AG04450 (cell line): Measurements from ENCODE around the gene CCDC68. TPM values are rescaled to one million over a fixed set of nuclear protein-coding genes. Genes with fewer than 3 reads are reported as not detected.

Experiments
- CTCF ChIA-PET: fragments of 300-600, 350-600 bp; formaldehyde crosslinking; extraction: SDS; loops from one replicate; lab custom pipeline; 2022; ENCODE audit warnings: antibody characterized with exemption, inconsistent platforms; lab: Charles Lee
- POLR2A ChIA-PET: fragments of 350-600 bp; formaldehyde crosslinking; extraction: SDS; loops from one replicate; lab custom pipeline; 2021; ENCODE audit warnings: antibody characterized with exemption, inconsistent platforms; lab: Yijun Ruan, JAX
- DNase-seq: peaks from one replicate; pipeline ENCODE4 v3.0.0-alpha.2; 2011; ENCODE audit warnings: low read depth, low spot score
- H3K27ac ChIP-seq: one replicate; pipeline ENCODE4 v1.5.1; 2012; ENCODE audit warnings: low read depth, low read length, control low read depth
- H3K27me3 ChIP-seq: one replicate; pipeline ENCODE4 v1.6.0; 2012; ENCODE audit warnings: low read length; ENCODE audit not compliant: control insufficient read depth, insufficient read depth
- H3K4me3 ChIP-seq: 2 replicates; pipeline ENCODE4 v1.5.1; 2011; ENCODE audit warnings: mild to moderate bottlenecking, low read depth, low read length, control low read depth
- H3K9me3 ChIP-seq: 2 replicates; pipeline ENCODE4 v1.5.1; 2012; ENCODE audit warnings: low read length; ENCODE audit not compliant: control insufficient read depth, insufficient read depth
- CTCF ChIP-seq: IDR thresholded peaks from 2 replicates; pipeline ENCODE4 v1.5.1; 2011; ENCODE audit warnings: low read depth, low read length, control low read depth, inconsistent platforms
- polyA plus RNA-seq: library from polyadenylated mRNA; depleted of rRNA; stranded (reverse); fragments of >200 nt; gene quantifications from 2 replicates; pipeline ENCODE4 v1.2.3, GENCODE V29; 2011

Gene CCDC68
- polyA plus RNA-seq, 1 experiment: 9.5 TPM

GRCh38 chr18:54918060-54918459 is 41.2 kb downstream of the CCDC68 start:
- CTCF ChIA-PET: no interaction called here
- no peaks in the 10 kb centered on the region for H3K9me3 ChIP-seq
- no peak overlapping the region for H3K27ac ChIP-seq
- H3K27me3 ChIP-seq: no peaks in the 10 kb centered on the region
- POLR2A ChIA-PET: no interaction called here
- no peak for TF ChIP-seq CTCF
- no peak overlapping the region for H3K4me3 ChIP-seq
- no peak for DNase-seq

GRCh38 chr18:54916507-54916906 is 42.8 kb downstream of the CCDC68 start:
- no peak for DNase-seq
- H3K27me3 ChIP-seq: no peaks in the 10 kb centered on the region
- ChIA-PET POLR2A (no interaction called here), CTCF (no interaction called here)
- H3K9me3 ChIP-seq: no peaks in the 10 kb centered on the region
- H3K4me3 ChIP-seq: no peak overlapping the region
- TF ChIP-seq CTCF: no peak
- no peak overlapping the region for H3K27ac ChIP-seq

DNA sequence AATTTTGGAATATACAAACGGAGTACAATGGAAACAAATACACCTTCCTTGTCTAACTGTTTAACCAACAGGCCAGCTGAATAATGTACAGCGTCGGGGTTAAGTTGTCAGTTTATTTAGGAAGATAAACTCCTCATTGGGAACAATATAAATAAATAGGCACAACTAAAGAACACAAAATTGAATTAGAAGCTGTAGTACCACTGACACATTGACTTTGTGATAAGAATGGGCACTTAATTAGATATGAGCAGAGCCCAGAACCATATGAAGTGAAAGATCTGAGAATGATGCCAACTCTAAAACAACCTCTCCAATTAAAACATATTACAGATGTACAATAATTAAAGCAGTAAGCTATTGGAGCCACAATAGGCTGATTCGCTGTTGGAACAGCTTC is 44.4 kb downstream of the CCDC68 start:
- CTCF ChIA-PET: no interaction called here
- POLR2A ChIA-PET: no interaction called here
- no peak for DNase-seq
- Histone ChIP-seq H3K27ac (no peak overlapping the region), H3K4me3 (no peak overlapping the region), H3K27me3 (no peaks in the 10 kb centered on the region), H3K9me3 (peaks cover 10% of the 10 kb centered on the region; the same call in 1 of the 2 replicates)
- TF ChIP-seq CTCF: no peak

DNA sequence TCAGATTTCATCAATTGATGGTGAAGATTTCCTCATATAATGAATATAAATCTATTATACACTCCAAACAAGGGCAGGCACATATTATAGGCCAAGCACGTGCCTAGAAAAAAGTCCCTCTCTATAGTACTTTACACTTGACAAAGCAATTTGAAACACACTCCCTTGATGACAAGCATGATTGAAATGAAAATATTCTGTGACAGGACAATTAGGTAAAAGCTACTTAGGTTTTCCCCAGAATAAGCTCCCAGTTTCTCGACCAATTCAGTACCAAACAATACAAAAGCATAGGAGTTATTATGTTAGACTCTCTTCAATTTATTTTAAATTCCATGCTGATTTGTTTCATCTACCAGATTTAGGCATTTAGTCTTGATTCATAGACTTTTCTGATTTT is 47.7 kb downstream of the CCDC68 start:
- POLR2A ChIA-PET: no interaction called here
- no peak for TF ChIP-seq CTCF
- Histone ChIP-seq H3K4me3 (no peak overlapping the region), H3K27ac (no peak overlapping the region), H3K27me3 (no peaks in the 10 kb centered on the region), H3K9me3 (peaks cover 10% of the 10 kb centered on the region; the same call in 1 of the 2 replicates)
- DNase-seq: no peak
- CTCF ChIA-PET: interaction anchor here (0.7 to 1.4 kb wide), 2 partner anchors 71 to 232 kb away, joined by 3 read pairs; no protein-coding TSS in a partner anchor

DNA sequence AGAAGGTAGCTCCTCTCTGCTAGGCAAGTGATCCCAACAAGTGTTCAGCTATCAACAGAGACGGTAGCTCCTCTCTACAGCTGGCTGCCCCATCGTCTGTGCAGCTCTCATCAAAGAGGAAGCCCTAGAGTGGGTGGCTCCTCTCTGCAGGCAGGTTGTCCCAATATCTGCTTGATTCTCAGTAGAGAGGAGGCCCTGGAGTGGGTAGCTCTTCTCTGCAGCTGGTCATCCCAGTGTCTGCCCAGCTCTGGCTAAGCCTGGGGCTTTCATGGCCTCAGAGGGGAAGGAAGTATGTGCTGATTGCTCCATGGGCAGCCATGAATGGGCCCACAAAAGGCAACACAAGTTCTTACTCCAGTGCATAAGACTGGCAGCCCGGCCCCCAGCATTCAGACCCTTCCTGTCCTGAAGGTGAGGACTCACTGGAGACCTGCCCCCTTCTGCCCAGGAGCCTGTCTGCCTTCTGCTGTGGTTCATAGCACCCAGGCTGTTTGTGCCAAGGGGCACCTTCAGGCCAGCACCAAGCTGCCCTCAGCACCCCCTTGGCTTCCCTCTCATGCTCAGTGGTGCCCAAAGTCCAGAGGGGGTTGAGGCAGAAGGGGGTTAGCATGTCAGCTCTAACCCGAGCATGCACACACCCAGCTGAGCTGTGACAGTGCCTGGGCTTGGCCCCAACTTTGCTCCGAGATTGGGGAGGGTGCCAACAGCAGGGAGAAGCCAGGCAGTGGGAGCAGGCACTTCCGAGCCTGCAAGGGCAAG is 48.9 kb downstream of the CCDC68 start:
- Histone ChIP-seq H3K27ac (no peak overlapping the region), H3K27me3 (no peaks in the 10 kb centered on the region), H3K4me3 (no peak overlapping the region), H3K9me3 (peaks cover 10% of the 10 kb centered on the region; the same call in 1 of the 2 replicates)
- ChIA-PET POLR2A (no interaction called here), CTCF (interaction anchor here (0.6 to 1.4 kb wide), 3 partner anchors 72 to 238 kb away, joined by 3 read pairs; no protein-coding TSS in a partner anchor)
- no peak for TF ChIP-seq CTCF
- no peak for DNase-seq
